Measurements from ENCODE around the gene KRTAP19-5.
"Not testable (repeated sequence)": the region's sequence is repeated elsewhere in the genome, so short reads cannot be mapped to it uniquely, and the experiment has no call there.

The KRTAP19-5 gene

GRCh38 chr21:30502041-30502440 lies at the start of gene KRTAP19-5:
TSS of gene KRTAP19-5 (minus strand) at chr21:30502141. CDS start at chr21:30502090, 51 bp downstream.
- DNase-seq (ENCODE audit: low read depth) = no peak

GRCh38 chr21:30541764-30542163 lies 39.8 kb upstream of the KRTAP19-5 start, which contains the start of gene KRTAP19-6:
TSS of gene KRTAP19-6 (minus strand) at chr21:30541864. CDS start at chr21:30541833, 31 bp downstream.
- DNase-seq (ENCODE audit: low read depth) = no peak

DNA sequence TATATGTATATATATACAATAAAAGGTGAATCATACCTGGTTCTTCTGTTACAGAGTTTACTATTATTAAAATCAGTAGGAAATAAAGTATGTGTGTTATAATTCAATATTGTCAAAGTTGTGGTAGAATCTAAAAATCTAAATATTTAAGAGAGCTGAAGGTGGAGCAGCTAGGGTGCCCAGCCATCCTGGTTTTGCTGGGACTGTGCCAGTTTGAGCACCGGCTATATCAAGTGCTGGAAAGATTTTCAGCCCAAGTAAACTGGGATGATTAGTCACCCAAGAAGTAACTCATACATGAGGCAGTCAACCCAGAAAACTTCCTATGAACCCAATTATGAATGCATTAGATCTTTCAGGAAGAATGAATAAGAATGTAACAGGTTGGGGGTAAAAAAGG lies 16.9 kb upstream of the KRTAP19-5 start:
- DNase-seq (ENCODE audit: low read depth) = no peak

GRCh38 chr21:30515681-30516080 lies 13.7 kb upstream of the KRTAP19-5 start:
- DNase-seq (ENCODE audit: low read depth) = no peak

- DNase-seq (ENCODE audit: low read depth) = not testable (repeated sequence)
Observed at GRCh38 chr21:30505621-30506205, 3.8 kb upstream of the KRTAP19-5 start.

GRCh38 chr21:30497065-30497464 lies 4.9 kb downstream of the KRTAP19-5 start, which contains the start of gene KRTAP19-4:
TSS of gene KRTAP19-4 (minus strand) at chr21:30497165. CDS start at chr21:30497110, 55 bp downstream.
- no peak for DNase-seq (ENCODE audit: low read depth)

GRCh38 chr21:30491963-30492428 lies 9.9 kb downstream of the KRTAP19-5 start, which contains the start of gene KRTAP19-3:
TSS of gene KRTAP19-3 (minus strand) at chr21:30492013. CDS start at chr21:30491957, 56 bp downstream.
- DNase-seq (ENCODE audit: low read depth) = no peak

- DNase-seq (ENCODE audit: low read depth) = no peak
Observed at GRCh38 chr21:30487336-30487735, 14.6 kb downstream of the KRTAP19-5 start, which contains the start of gene KRTAP19-2. TSS of gene KRTAP19-2 (minus strand) at chr21:30487436. CDS start at chr21:30487348, 88 bp downstream.

- no peak for DNase-seq (ENCODE audit: low read depth)
Observed at GRCh38 chr21:30486180-30486579, 15.8 kb downstream of the KRTAP19-5 start.

DNA sequence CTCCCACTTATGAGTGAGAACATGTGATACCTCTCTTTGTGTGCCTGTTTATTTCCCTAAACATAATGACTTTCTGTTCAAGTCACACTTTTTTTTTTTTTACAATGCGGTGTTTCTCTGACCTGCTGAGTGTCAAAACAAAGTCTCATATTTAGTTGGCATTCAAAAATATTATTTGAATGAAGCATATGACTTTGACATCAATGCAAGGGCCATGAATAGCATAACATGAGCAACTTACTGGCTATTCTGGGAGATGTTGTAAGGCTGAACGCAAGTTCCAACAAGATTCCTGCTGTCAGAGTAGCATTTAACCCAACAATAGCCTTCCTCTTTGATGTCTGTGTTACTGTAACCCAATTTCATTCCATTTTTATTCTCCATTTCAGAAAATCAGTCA lies 19.8 kb downstream of the KRTAP19-5 start:
- DNase-seq (ENCODE audit: low read depth) = no peak

DNA sequence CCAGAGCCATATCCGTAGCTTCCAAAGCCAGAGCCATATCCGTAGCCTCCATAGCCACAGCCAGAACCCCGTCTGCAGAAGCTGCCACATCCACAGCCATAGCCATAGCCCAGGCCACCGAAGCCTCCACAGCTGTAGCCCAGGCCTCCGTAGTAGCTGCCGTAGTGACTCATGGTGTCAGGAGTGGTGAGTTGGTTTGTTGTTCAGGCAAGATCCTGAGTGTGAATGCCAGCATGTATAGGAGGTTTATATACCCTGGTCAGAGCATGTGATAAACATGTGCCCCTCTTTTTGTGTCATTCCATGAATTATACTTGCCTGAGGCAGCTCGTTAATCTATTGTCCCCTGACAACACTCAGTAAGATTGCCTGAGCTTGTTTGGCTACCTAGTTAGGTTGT lies 21.8 kb downstream of the KRTAP19-5 start, which contains the start of gene KRTAP19-1:
KRTAP19-1 (minus strand) TSS at position 223 of the 400 bp plus-strand sequence; CDS start at position 173, 50 bp downstream.
- DNase-seq (ENCODE audit: low read depth) = no peak

DNA sequence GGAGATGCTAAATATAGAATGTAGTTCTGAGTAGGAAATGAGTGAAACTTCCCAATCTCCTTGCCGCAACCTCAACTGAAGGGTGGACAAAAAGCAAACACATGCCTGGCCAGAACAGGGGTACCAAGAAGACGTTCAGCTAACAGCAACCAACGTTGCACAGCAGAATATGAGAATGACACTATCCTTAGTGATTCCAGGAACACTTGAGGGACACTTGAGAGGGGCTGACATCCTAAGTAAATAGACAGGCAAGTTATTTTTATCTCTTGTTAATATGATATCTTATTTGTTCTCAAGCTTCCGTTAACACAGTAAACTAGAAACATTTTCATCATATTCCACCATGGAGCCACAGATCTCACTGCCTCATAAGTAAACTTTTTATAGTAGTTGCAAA lies 22.7 kb downstream of the KRTAP19-5 start:
- no peak for DNase-seq (ENCODE audit: low read depth)

GRCh38 chr21:30478004-30478403 lies 23.9 kb downstream of the KRTAP19-5 start:
- DNase-seq (ENCODE audit: low read depth) = no peak

- no peak for DNase-seq (ENCODE audit: low read depth)
Observed at GRCh38 chr21:30468900-30469714, 32.8 kb downstream of the KRTAP19-5 start.

- no peak for DNase-seq (ENCODE audit: low read depth)
Observed at GRCh38 chr21:30463713-30464112, 38.2 kb downstream of the KRTAP19-5 start.

Data from fibroblast of the conjunctiva (primary cell).